GM19023 (cell line): ENCODE data around the gene CPED1.
"Not testable (repeated sequence)": the region's sequence is repeated elsewhere in the genome, so short reads cannot be mapped to it uniquely, and the experiment has no call there.

Experiments used
- ATAC-seq: cut with Tn5 transposase; IDR thresholded peaks from one replicate; pipeline ENCODE4 v1.9.1; 2021; ENCODE audit warnings: mild to moderate bottlenecking, moderate library complexity; ENCODE audit not compliant: unreplicated experiment

CPED1 gene

GRCh38 chr7:121275204-121275603 is 286.7 kb downstream of the CPED1 start:
- ATAC-seq = no peak

GRCh38 chr7:121276313-121276712 is 287.8 kb downstream of the CPED1 start:
- no peak for ATAC-seq

GRCh38 chr7:121278120-121279021 is 289.9 kb downstream of the CPED1 start:
- peak; percentile 98 for ATAC-seq

- ATAC-seq = no peak
Measured at GRCh38 chr7:121279060-121279620, 290.6 kb downstream of the CPED1 start.

DNA sequence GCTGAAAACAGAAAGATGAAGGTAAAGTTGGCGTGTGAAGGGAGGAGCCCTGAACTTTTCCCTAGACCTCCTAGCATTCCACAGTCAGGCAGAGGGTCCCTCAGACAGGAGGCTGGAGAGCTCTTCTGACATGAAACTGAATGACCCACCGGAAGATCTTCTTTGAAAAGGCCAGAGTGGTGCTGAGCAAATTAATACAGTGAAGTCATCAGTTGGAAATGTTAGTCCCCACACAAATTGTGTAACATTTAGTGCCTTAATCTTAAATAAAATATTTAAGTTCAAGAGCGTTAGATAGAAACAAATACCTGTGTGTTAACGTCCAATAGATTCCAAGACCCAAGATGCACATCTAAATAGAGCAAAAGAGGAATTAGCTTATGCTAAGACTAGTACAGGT is 291.3 kb downstream of the CPED1 start:
- ATAC-seq = no peak

GRCh38 chr7:121280656-121281055 is 292.1 kb downstream of the CPED1 start:
- ATAC-seq = no peak

- no peak for ATAC-seq
Measured at GRCh38 chr7:121282129-121282528, 293.6 kb downstream of the CPED1 start.

DNA sequence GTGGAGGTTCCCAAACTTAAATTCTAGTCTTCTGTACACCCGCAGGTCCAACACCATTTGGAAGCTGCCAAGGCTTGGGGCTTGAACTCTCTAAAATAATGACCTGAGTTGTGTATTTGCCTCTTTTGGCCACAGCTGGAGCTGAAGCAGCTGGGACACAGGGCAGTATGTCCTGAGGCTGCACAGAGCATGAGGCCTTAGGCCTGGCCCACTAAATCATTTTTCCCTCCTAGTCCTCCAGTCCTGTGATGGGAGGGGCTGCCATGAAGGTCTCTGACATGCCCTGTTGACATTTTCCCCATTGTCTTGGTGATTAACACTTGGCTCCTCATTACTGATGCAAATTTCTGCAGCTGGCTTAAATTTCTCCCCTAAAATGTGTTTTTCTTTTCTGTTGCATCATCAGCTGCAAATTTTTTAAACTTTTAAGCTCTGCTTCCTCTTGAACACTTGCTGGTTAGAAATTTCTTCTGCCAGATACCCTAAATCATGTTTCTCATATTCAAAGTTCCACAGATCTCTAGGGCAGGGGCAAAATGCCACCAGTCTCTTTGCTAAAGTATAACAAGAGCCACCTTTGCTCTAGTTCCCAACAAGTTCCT is 296.7 kb downstream of the CPED1 start:
- no peak for ATAC-seq

DNA sequence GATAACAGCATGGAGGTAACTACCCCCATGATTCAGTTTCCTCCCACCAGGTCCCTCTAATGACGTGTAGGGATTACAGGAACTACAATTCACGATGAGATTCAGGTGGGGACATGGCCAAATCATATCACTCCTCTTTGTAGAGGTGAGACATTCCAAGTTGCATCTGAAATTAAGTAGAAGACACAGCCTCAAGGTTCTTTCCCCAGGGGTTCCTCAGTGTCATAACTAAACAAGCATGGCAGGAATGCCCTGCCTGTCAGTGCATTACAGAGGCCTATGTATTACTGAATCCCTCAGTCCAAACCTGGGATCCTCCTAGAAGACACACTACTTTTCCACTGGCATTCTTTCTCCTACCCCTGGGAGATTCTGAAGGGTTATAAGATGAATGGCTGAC is 297.7 kb downstream of the CPED1 start:
- ATAC-seq = no peak

DNA sequence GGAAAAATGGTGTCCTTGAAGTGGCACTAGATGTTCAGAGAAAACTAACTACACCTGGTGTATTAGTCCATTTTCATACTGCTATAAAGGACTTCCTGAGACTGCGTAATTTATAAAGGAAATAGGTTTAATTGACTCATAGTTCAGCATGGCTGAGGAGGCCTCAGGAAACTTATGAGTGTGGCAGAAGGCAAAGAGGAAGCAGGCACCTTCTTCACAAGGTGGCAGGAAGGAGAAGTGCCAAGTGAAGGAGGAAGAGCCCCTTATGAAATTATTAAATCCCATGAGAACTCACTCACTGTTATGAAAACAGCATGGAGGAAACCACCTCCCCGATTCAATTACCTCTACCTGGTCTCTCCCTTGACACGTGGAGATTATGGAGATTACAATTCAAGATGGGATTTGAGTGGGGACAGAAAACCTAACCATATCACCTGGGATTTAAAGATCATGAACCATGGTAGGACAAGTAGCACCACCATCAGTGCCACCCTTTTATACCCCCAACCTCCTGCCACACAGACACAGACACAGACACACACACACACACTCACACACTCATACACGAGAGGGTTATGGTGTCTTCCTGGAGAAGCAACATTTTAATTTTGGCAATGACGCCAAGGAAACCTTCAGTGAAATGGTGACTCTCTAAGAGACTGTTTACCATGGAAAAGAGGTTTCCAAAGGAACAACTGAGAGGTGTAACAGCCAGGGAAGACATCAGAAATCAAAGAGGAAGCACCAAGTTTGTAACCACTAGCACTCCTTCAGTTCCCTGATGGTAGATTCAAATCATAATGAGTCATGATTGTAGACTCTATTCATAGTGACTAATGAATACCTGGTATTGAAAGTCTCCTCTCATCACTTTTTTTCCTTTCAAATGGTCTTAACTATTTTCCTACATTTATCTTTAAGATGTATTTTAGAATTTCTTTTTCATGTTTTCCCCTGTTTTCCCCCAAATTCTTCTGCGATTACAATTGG is 298.5 kb downstream of the CPED1 start:
- ATAC-seq = no peak

DNA sequence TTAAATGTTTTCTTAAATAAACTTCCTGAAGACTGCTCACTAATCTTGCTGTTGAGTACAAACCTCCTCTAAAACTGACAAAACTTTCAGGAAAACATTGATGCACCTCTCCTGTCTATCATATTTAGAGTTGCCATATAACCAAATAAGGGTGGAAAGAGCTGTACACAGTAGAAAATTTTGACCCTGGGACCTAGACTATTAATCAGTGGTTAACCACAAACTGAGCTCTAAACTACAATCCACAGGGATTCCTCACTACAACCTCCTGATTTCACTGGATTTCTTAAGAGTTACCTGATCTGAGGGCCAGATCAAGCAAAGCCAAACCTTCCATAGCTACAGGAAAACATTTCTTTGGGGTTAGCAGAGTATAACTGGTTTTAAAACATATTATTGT is 300.4 kb downstream of the CPED1 start:
- no peak for ATAC-seq

DNA sequence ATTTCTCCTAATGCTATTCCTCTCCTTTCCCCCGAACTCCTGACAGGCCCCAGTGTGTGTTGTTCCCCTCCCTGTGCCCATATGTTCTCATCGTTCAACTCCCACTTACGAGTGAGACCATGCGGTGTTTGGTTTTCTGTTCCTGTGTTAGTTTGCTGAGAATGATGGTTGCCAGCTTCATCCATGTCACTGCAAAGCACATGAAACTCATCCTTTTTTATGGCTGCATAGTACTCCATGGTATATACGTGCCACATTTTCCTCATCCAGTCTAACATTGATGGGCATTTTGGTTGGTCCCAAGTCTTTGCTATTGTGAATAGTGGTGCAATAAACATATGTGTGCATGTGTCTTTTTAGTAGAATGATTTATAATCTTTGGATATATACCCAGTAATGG is 301.4 kb downstream of the CPED1 start:
- not testable (repeated sequence) for ATAC-seq

DNA sequence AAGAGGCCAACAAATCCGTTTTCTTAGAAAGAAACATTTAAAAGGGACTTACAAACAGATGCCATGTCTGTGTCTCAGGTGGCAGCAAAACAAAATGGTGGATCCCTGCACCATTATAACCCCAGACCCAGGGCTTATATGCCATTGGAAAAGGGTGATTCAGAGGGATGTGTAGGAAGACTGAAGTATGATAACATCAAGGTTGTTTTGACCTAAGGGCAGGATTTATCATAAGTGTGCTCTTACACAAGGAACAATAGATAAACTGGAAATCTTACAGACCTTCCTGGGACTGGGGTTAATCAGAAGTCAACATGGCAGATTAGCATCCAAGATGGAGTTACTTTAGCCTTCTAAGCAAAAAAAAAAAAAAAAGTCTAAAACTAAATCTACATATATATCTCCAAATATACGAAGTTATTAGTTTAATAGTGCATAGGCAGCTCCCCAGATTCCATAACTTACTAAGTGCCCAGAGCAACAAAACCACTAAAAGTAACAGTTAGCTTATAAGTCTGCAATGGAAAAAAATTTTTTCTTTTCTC is 306.0 kb downstream of the CPED1 start:
- no peak for ATAC-seq

- ATAC-seq = no peak
Measured at GRCh38 chr7:121297843-121298242, 309.3 kb downstream of the CPED1 start.

GRCh38 chr7:121298831-121299239 is 310.3 kb downstream of the CPED1 start:
- ATAC-seq = no peak

- no peak for ATAC-seq
Measured at GRCh38 chr7:121300685-121301420, 312.3 kb downstream of the CPED1 start.

DNA sequence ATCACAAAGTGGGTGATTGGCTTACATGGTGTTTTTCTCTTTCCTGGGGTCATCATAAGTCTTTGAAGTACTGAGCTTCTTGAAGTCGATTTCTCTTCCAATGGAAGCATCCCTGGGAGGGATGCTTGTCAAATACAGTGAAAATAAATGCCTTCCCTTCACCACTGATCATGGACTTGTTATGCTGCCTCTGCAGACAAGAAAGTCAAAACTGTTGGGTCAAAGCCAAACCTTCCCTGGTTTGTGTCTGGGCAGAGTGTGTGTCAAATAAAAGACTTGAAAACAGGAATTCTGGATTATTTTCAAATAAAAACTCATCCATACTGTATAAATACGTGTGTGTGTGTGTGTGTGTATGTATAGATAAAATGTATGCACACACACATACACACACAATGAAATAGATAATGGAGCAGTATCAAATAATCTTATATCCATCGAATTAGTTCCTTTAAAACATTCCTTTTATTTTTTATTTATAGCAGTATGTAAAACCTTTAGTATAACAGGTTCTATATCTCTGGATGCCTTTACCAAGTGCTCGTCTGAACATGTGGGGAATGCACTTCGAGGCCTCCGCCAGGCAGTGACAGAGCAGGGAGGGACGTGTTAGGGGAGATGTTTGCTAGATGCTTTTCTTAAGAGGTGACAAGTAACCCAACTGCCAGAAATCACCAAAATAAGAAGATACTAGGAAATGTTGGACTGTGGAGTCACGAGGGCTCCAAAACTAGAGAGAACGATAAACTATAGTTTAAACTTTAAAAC is 313.1 kb downstream of the CPED1 start:
- no peak for ATAC-seq

GRCh38 chr7:121302214-121302745 is 313.8 kb downstream of the CPED1 start:
- peak; percentile 95 for ATAC-seq
